Ishikawa (cell line): ENCODE measurements around the gene SORCS3.

Experiments
- CEBPB ChIP-seq: IDR thresholded peaks from 2 replicates; pipeline ENCODE4 v1.6.1; 2012
- CREB1 ChIP-seq: IDR thresholded peaks from 2 replicates; pipeline ENCODE4 v1.6.1; 2012; ENCODE audit warnings: low read depth
- EGR1 ChIP-seq: IDR thresholded peaks from 2 replicates; pipeline ENCODE4 v1.6.1; 2012
- EP300 ChIP-seq: IDR thresholded peaks from 2 replicates; pipeline ENCODE4 v1.6.1; 2012; ENCODE audit warnings: borderline replicate concordance
- FOXM1 ChIP-seq: IDR thresholded peaks from 2 replicates; pipeline ENCODE4 v1.6.1; 2012; ENCODE audit warnings: low read depth, borderline replicate concordance
- MAX ChIP-seq: IDR thresholded peaks from 2 replicates; pipeline ENCODE4 v1.6.1; 2012
- NFIC ChIP-seq: IDR thresholded peaks from 2 replicates; pipeline ENCODE4 v1.6.1; 2012
- RAD21 ChIP-seq: IDR thresholded peaks from 2 replicates; pipeline ENCODE4 v1.6.1; 2012; ENCODE audit warnings: low read depth
- REST ChIP-seq: IDR thresholded peaks from 2 replicates; pipeline ENCODE4 v1.6.1; 2012; ENCODE audit warnings: low read depth, mild to moderate bottlenecking
- TAF1 ChIP-seq: IDR thresholded peaks from 2 replicates; pipeline ENCODE4 v1.6.1; 2012; ENCODE audit warnings: low read depth, mild to moderate bottlenecking
- TCF12 ChIP-seq: IDR thresholded peaks from 2 replicates; pipeline ENCODE4 v1.6.1; 2012; ENCODE audit warnings: low read depth
- TEAD4 ChIP-seq: IDR thresholded peaks from 2 replicates; pipeline ENCODE4 v1.6.1; 2012
- USF1 ChIP-seq: IDR thresholded peaks from 2 replicates; pipeline ENCODE4 v1.6.1; 2012
- YY1 ChIP-seq: IDR thresholded peaks from 2 replicates; pipeline ENCODE4 v1.6.1; 2012; ENCODE audit warnings: low read depth
- ZBTB7A ChIP-seq: IDR thresholded peaks from 2 replicates; pipeline ENCODE4 v1.6.1; 2012; ENCODE audit warnings: low read depth

Gene SORCS3

GRCh38 chr10:105161767-105162166 lies 520.7 kb downstream of the SORCS3 start:
- TF ChIP-seq FOXM1 (no peak), YY1 (no peak), EP300 (no peak), TAF1 (no peak), TCF12 (no peak), CREB1 (no peak), USF1 (no peak), MAX (no peak), TEAD4 (no peak), ZBTB7A (no peak), NFIC (no peak), CEBPB (no peak), EGR1 (no peak), RAD21 (no peak), REST (no peak)

- TF ChIP-seq TAF1 (no peak), CREB1 (no peak), USF1 (no peak), MAX (no peak), CEBPB (no peak), NFIC (no peak), REST (no peak)
Measured at GRCh38 chr10:105170521-105170920, 529.4 kb downstream of the SORCS3 start.

DNA sequence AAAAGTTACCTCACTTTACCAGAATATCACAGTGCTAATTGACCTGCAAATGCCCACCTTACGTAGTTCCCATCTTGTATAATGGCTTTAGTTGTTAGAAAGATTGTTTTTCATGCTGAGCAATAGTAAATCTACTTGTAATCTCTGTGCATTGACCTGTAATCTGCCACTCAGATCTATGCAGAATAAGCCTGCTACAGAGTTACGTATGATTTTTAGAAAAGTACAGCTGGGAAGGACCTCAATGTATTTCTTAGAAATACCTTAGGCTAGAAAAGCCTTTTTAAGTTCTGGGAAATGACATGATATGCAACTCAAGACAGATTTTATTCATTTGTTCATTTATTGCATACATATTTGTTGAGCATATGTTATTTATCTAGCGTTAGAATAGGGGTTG lies 530.9 kb downstream of the SORCS3 start:
- no peak for TF ChIP-seq TAF1
- TF ChIP-seq CREB1, result no peak
- TF ChIP-seq MAX, result no peak
- no peak for TF ChIP-seq RAD21
- no peak for TF ChIP-seq EP300
- no peak for TF ChIP-seq USF1
- TF ChIP-seq NFIC, result no peak
- no peak for TF ChIP-seq ZBTB7A
- no peak for TF ChIP-seq FOXM1
- no peak for TF ChIP-seq TEAD4
- no peak for TF ChIP-seq EGR1
- TF ChIP-seq REST, result no peak
- no peak for TF ChIP-seq TCF12
- no peak for TF ChIP-seq CEBPB

DNA sequence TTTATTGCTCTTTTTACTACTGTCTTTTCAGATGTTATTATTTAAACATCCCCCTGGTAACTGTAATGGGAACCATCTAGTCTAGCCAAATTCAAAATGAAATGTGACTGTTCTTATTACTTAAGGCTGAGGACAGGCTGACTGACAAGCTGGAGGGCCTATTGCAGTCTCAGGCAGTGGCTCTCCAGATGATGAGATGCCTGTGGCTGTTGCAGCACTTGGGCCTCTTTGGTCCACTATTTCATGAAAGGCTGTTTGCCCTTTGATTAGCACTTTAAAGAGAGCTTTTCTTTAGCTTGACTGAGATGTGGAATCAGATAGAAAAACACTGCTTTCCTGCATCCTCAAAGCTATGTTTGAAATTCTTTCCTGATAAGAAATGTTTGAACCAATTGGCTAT lies 540.5 kb downstream of the SORCS3 start:
- TF ChIP-seq CREB1, result no peak
- no peak for TF ChIP-seq FOXM1
- no peak for TF ChIP-seq USF1
- no peak for TF ChIP-seq MAX
- no peak for TF ChIP-seq CEBPB
- no peak for TF ChIP-seq YY1
- no peak for TF ChIP-seq EP300
- no peak for TF ChIP-seq NFIC
- no peak for TF ChIP-seq TEAD4
- TF ChIP-seq RAD21, result no peak
- no peak for TF ChIP-seq EGR1
- TF ChIP-seq ZBTB7A, result no peak
- no peak for TF ChIP-seq REST
- TF ChIP-seq TCF12, result no peak
- TF ChIP-seq TAF1, result no peak
